Natural killer cell (primary cell): ENCODE results near the gene ANKLE1. TPM values are rescaled to one million over a fixed set of nuclear protein-coding genes. Genes with fewer than 3 reads are reported as not detected.

ENCODE experiments used
- ATAC-seq, 3 donors: fragments of 150-1000 bp in 2 of 3; fragments of 200-7000 bp in 1 of 3; cut with Tn5 transposase; 1 replicate in 1 of 3; 2 replicates in 2 of 3; pipeline ENCODE4 v1.10.0; 2021; ENCODE audit warnings: mild to moderate bottlenecking in 2 of 3, moderate library complexity in 2 of 3
- DNase-seq, 2 donors: peaks; one replicate each; pipeline versions ENCODE4 v3.0.0 to v3.0.0-alpha.2; 2013 to 2021; ENCODE audit warnings: mixed read lengths in 1 of 2
- H3K27ac ChIP-seq: one replicate; pipeline ENCODE4 v1.5.1; 2013; ENCODE audit warnings: mild to moderate bottlenecking, low read length
- H3K27me3 ChIP-seq: one replicate; pipeline ENCODE4 v1.6.1; 2013; ENCODE audit warnings: low read length; ENCODE audit not compliant: control insufficient read depth, insufficient read depth
- H3K36me3 ChIP-seq: one replicate; pipeline ENCODE4 v1.6.1; 2013; ENCODE audit warnings: low read length; ENCODE audit not compliant: control insufficient read depth, insufficient read depth
- H3K4me1 ChIP-seq: one replicate; pipeline ENCODE4 v1.6.1; 2013; ENCODE audit warnings: low read length; ENCODE audit not compliant: control insufficient read depth, insufficient read depth
- H3K4me3 ChIP-seq: one replicate; pipeline ENCODE4 v1.5.1; 2013; ENCODE audit warnings: low read length
- H3K9me3 ChIP-seq: one replicate; pipeline ENCODE4 v1.6.1; 2013; ENCODE audit warnings: low read length; ENCODE audit not compliant: control insufficient read depth, insufficient read depth
- H3K27ac Mint-ChIP-seq, 2 donors: one replicate each; pipeline ENCODE4 v1.8.0; 2022; ENCODE audit warnings: mild to moderate bottlenecking in 2 of 2, mixed read lengths in 2 of 2, moderate library complexity in 1 of 2
- H3K27me3 Mint-ChIP-seq, 2 donors: one replicate each; pipeline ENCODE4 v1.8.0; 2022; ENCODE audit warnings: low read depth in 2 of 2, mixed read lengths in 2 of 2
- H3K36me3 Mint-ChIP-seq: one replicate; pipeline ENCODE4 v1.8.0; 2022; ENCODE audit warnings: mixed read lengths
- H3K4me1 Mint-ChIP-seq, 2 donors: one replicate each; pipeline ENCODE4 v1.8.0; 2022; ENCODE audit warnings: mixed read lengths in 2 of 2
- H3K4me3 Mint-ChIP-seq: one replicate; pipeline ENCODE4 v1.8.0; 2022; ENCODE audit warnings: mild to moderate bottlenecking, moderate library complexity, mixed read lengths
- H3K9me3 Mint-ChIP-seq, 2 donors: one replicate each; pipeline ENCODE4 v1.8.0; 2022; ENCODE audit warnings: mixed read lengths in 2 of 2
- CTCF ChIP-seq: fragments of 200-600 bp; IDR thresholded peaks from one replicate; pipeline ENCODE4 v1.8.0; 2022; ENCODE audit warnings: antibody characterized with exemption
- WGBS: methylation state at CpG from one replicate; pipeline ENCODE4 v1.1.7; 2013; ENCODE audit warnings: missing lambda C conversion rate; ENCODE audit not compliant: insufficient coverage; 5-methylcytosine and 5-hydroxymethylcytosine counted together
- intact Hi-C: fragments of 100-400 bp; cut with micrococcal nuclease; formaldehyde crosslinking; loops from one replicate; pipeline ENCODE4 v1.14.2; 2022
- total RNA-seq, 4 donors: library from RNA; stranded (reverse); fragments of 120-200 nt in 1 of 4; gene quantifications; one replicate each; pipeline versions ENCODE4 v1.2.3 to v1.2.4, GENCODE V29; 2013 to 2022

ANKLE1 gene
- total RNA-seq, 3 donors from 2014 or later (not counting 1 experiment from before 2014, with no cell fraction given), result 1.3 to 3.6 (median 2.0) TPM

DNA sequence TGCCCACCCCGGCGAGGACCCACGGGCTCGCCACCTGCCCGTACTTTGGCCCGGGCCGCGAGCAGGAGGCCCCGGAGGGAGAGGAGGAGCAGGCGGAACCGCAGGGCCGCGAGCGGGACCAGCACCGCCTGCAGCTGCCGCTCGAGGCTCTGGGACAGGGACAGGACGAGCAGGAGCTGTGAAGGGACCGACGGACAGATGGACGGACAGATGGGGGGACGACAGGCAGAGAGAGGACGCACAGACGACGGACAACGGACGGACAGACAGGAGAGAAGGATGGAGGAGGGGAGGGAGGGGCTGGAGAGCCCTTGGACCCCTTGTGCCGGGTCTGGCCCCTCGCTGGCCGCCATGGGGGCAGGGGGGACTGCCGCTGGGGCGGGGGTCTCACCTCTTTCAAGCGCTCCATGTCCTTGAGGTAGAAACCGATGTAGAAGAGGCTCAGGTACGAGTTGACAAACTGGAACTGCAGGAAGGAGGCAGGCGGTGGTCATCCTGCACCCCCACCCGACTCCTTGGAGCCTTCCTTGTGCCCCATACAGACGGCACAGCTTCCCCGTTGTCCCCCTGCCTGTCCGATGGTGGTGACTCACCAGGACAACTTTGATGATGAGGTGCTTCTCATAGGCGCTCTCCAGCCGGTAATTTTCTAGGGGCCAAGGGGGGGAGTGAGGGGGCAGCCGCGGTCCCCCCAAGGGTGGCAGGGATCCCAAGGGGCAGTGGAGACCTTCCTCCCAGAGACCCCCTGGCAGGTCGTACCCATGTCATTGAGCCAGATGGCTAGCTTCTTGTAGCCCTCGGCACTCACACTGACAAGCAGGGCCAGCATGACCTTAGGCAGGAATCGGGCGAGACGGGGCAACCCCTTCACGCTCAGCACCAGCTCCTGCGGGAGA lies 47.9 kb downstream of the ANKLE1 start:
- H3K27me3 ChIP-seq, result no peaks in the 10 kb centered on the region
- no peak overlapping the region for H3K4me3 ChIP-seq
- peaks cover 30% of the 10 kb centered on the region for H3K4me1 ChIP-seq
- H3K27ac Mint-ChIP-seq, result no peak overlapping the region
- intact Hi-C loops, result loop anchor here (10.0 kb wide), 1 partner anchor 75 kb away; the partner anchor contains the start of gene BST2
- H3K4me1 Mint-ChIP-seq, result peaks cover 10 to 30% of the 10 kb centered on the region in 2 donors
- no peak overlapping the region for H3K27ac ChIP-seq
- H3K9me3 ChIP-seq, result no peaks in the 10 kb centered on the region
- DNase-seq, result no peak
- no peaks in the 10 kb centered on the region for H3K9me3 Mint-ChIP-seq
- no peak for ATAC-seq
- no peaks in the 10 kb centered on the region for H3K36me3 Mint-ChIP-seq
- H3K36me3 ChIP-seq, result no peaks in the 10 kb centered on the region
- H3K27me3 Mint-ChIP-seq, result no peaks in the 10 kb centered on the region
- peak overlapping the region; percentile 57 for H3K4me3 Mint-ChIP-seq
- TF ChIP-seq CTCF, result no peak
- WGBS, result 65% methylated on average over 51 of the region's 51 CpGs

DNA sequence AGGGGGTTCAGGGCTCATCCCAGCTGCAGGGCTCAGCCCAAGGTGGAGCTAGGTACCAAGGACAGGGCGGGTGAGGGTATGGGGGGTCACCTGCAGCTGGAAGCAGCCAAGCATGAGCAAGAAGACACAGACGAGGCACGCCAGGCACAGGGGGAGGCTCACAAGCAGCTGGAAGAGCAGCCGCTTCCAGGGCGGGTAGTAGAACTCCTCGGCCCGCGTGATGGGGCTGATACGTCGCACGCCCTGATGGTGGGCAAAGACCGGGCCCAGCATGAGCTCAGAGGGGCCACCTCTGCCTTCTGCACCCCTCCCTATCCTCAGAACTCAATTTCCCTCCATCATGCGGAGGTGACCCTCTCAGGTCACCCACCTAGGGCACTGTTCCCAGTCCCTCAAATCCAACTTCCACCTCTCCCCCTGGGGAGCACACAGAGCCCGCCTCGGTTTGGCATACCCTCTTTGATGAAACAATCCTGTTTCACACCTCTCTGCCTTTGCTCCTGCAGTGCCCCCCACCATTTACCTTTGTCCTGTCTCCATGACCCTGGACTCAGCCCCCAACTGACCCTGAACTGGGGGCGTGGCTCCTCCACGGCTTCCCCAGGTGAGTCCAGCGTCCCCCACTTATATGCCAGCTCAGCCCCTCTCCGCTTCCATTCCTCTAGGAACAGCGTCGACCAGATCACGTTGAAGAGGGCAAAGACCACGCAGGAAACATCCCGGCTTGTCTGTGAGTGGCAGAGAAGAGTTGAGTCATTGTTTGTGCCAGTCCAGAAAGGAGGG lies 48.8 kb downstream of the ANKLE1 start:
- WGBS, result 92% methylated on average over 24 of the region's 24 CpGs
- no peak overlapping the region for H3K27ac ChIP-seq

GRCh38 chr19:17331045-17331558 lies 49.4 kb downstream of the ANKLE1 start:
- DNase-seq (no peak), ATAC-seq (no peak)
- intact Hi-C loops, result loop anchor here (10.0 kb wide), 1 partner anchor 74 kb away; the partner anchor contains the start of gene BST2
- no peaks in the 10 kb centered on the region for H3K9me3 Mint-ChIP-seq
- H3K27ac Mint-ChIP-seq, result no peak overlapping the region
- TF ChIP-seq CTCF, result no peak
- H3K36me3 Mint-ChIP-seq, result no peaks in the 10 kb centered on the region
- H3K4me3 Mint-ChIP-seq, result no peak overlapping the region
- H3K4me1 Mint-ChIP-seq, result peaks cover 10 to 36% of the 10 kb centered on the region in 2 donors
- 86% methylated on average over 13 of the region's 13 CpGs for WGBS
- Histone ChIP-seq H3K9me3 (no peaks in the 10 kb centered on the region), H3K4me1 (peaks cover 38% of the 10 kb centered on the region), H3K27ac (no peak overlapping the region), H3K36me3 (no peaks in the 10 kb centered on the region), H3K4me3 (no peak overlapping the region), H3K27me3 (no peaks in the 10 kb centered on the region)
- no peaks in the 10 kb centered on the region for H3K27me3 Mint-ChIP-seq

More for the DNA sequence above, 48.8 kb downstream of the ANKLE1 start:
- intact Hi-C loops, result loop anchor here (10.0 kb wide), 1 partner anchor 74 kb away; the partner anchor contains the start of gene BST2
- Histone ChIP-seq H3K36me3 (no peaks in the 10 kb centered on the region), H3K9me3 (no peaks in the 10 kb centered on the region), H3K27me3 (no peaks in the 10 kb centered on the region), H3K4me3 (no peak overlapping the region), H3K4me1 (peaks cover 38% of the 10 kb centered on the region)
- peaks cover 10 to 36% of the 10 kb centered on the region in 2 donors for H3K4me1 Mint-ChIP-seq
- no peak for TF ChIP-seq CTCF
- no peak for ATAC-seq
- H3K27me3 Mint-ChIP-seq, result no peaks in the 10 kb centered on the region
- H3K27ac Mint-ChIP-seq, result no peak overlapping the region
- no peaks in the 10 kb centered on the region for H3K9me3 Mint-ChIP-seq
- peak overlapping the region; percentile 68 for H3K4me3 Mint-ChIP-seq
- no peak for DNase-seq
- H3K36me3 Mint-ChIP-seq, result no peaks in the 10 kb centered on the region
